ENCODE results near the gene NYAP1. TPM values are rescaled to one million over a fixed set of nuclear protein-coding genes. Genes with fewer than 3 reads are reported as not detected.

NYAP1 gene
- total RNA-seq, 1 donor from 2014 or later = 1.7 TPM

DNA sequence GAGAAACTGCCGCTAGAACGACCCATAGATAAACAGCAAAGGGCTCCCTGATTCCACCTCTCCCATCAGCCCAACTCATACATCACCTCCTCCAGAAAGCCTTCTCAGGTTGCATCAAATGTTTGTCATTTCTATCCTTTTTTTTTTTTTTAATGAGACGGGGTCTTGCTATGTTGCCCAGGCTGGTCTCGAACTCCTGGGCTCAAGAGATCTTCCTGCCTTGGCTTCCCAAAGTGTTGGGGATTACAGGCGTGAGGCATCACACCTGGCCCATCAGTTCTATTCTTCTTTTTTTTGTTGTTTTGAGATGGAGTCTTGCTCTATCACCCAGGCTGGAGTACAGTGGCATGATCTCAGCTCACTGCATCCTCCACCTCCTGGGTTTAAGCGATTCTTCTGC, 26.7 kb upstream of the NYAP1 start:
- DNase-seq = no peak

DNA sequence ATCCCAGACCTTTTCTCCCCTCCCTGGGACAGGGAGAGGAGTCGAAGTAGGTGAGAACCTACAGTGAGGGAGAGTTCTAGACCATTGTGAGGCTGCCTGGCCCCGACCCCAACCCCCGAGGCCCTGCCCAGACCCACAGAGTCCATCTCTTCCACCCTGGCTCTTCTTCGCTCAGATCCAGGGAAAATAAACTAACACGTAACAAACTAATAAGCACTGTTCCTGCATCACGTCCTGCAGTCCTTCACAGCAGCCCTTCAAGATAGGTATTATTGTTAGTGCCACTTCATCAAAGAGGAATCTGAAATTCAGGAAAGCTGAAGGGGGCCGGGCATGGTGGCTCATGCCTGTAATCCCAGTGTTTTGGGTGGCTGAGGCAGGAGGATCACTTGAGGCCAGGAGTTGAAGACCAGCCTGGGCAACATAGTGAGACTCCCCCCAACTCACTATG, 19.5 kb upstream of the NYAP1 start, which contains the start of gene SPACDR:
TSS of gene SPACDR (minus strand) at position 51 of the 451 bp plus-strand sequence. CDS start 235 bp downstream, outside the sequence.
- no peak for DNase-seq

DNA sequence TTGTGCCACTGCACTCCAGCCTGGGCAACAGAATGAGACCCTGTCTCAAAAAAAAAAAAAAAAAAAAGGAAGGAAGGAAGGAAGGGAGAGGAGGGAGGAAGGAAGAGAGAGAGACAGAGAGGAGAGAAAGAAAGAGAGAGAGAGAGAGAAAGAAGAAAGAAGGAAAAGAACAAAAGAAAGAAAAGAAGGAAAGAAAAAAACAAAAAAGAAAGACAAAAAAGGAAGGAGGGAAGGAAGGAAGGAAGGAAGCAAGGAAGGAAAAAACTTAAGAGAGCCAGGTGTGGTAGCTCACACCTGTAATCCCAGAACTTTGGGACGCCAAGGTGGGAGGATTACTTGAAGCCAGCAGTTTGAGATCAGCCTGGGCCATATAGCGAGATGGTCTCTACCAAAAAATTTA, 18.9 kb upstream of the NYAP1 start:
- DNase-seq = no peak

DNA sequence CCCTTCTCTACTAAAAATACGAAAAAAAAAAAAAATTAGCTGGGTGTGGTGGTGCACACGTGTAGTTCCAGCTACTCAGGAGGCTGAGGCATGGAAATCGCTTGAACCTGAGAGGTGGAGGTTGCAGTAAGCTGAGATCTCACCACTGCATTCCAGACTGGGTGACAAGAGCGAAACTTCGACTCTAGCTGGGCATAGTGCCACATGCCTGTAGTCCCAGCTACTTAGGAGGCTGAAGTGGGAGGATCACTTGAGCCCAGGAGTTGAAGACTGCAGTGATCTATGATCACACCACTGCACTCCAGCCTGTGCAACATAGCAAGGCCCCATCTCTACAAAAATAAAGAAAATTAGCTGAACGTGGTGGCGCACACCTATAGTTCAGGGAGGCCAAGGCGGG, 18.4 kb upstream of the NYAP1 start:
- no peak for DNase-seq

DNA sequence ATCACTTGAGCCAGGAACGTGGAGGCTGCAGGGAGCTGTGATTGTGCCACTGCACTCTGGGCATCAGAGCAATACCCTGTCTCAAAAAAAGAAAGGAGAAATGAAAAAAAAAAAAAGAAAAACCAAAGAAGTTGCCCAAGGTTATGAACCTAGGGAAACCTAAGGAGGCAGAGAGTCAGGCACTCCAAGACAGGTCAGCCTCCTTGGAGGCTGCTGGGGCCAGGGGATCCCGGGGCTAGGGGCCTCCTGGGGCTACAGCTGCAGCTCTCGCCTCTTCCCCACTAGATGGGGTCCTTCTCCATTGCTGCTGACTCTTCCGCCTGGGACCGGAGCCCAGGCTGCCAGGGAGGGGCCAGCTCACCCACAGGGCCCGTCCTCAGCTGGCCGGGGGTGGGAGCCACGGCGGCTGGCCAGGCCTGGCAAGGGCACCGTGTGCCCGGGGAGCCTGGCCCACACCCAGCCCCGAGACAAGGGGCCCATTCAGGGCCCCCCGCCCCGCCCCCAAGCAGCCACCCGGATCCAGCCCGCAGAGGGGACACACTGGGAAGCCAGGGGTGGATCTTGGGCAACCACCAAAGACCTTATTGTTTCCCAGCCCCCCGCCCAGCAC, 17.9 kb upstream of the NYAP1 start:
- peak; percentile 42 for DNase-seq

DNA sequence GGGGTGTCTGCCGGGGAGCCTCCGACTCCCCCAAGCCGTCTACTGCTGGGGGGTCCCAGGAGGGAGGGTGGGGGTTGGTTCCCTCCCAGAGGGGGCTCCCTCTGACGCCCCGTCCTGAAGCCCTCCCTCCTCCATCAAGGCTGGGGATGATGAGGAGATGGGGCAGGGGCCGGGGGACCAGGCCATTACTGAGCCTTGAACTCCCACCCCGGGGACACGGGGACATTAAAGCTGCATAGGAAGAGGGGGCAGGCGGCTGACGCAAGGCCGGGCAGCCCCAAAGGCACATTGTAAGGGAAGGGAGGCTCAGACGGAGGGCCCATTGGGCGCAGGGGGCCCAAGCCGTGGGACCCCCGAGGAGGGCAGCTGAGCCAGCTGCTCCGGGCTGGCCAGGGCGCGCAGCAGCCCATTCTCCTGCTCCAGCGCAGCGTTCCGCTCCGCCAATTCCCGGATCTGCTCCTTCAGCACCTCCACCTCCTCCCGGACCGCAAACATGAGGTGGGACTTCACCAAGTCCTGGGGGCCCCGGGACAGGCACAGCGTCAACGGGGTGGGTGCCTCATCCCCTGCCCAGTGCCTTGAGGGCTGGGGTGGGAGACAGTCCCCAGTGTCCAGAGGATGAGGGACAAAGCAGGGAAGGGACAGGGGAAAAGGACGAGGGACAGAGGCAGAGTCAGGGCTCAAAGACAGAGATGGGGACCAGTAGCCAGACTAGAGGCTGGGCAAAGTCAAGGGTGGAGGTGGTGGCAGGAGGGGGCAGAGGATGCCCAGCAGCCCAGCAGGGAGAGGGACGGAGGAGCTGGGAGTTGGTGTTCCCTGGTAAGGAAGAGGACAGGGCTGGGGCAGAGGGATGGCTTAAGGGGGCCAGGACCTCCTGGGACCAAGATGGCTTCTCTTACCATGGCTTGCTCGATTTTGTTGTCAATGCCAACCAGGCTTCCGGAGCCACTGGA, 16.8 kb upstream of the NYAP1 start:
- no peak for DNase-seq

DNA sequence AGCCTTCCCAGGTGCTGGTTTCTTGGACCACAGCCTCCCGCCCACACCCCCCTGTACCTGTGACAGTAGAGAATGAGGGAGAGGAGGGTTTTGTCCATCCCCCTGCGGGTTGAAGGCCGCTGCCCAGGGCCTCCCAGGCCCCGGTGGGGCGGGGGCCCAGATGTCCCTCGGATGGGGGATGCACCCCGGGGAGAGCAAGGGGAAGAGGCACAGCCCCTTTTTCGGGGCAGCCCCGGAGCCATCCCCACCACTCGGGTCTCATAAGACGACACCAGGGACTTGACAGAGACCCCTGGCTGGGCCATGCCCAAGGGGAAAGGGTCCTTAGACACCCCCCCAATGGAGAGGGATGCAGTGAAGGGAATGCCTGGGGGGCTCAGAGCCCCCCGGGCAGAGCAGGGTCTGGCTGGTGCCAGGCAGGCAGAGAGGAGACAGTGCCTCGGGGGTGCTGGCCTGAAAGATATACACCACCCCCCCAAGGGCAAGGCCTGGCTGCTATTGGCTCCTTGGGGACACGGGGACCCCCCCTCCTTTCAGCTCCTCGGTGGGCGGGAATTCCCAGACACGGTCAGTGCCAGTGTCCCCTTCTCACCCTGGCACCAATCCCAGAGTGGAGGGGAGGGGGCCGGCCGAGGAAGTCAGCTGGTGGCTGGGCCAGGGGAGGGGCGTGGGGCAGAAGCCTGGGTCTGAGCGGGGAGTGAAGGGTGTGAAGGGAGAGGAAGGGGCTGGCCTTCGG, 15.9 kb upstream of the NYAP1 start:
- no peak for DNase-seq

DNA sequence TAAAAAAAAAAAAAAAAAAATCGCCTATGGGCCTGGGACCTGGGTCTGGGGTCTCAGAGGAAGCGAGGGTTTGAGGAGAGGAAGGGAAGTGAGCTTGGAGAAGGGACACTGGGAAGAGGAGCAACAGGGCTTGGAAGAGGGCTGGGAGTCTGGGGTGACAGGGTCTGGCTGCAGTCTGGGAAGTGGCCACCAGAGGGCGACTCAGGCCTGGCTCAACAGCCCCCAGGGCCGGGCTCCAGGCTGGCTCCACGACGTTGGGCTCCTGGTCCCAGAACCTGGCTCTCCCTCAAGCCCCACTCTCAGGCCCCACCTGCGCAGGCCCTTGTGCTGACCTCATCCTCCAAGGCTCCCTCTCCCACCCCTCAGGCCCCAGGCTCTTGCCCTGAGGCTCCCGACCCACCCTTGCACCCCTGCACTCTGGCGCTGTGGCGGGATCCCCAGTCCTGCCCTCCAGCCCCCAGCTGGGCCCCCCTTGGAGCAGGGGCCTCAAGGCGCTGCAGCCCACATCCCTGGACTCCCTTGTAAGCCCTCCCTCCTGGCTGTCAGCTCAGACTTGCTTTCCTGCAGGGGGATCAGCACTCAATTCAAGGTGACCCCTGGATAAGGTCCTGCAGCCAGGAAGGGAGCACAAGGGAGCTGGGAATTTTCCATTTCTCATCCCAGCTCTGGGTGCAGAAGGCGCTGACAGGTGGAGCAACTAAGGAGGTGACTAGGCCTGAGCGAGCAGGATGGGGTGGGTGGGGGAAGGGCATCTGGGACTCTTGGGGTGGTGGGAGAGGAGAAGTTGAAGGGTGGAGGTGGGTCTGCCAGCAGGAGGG, 14.3 kb upstream of the NYAP1 start:
- peak; percentile 60 for DNase-seq

DNA sequence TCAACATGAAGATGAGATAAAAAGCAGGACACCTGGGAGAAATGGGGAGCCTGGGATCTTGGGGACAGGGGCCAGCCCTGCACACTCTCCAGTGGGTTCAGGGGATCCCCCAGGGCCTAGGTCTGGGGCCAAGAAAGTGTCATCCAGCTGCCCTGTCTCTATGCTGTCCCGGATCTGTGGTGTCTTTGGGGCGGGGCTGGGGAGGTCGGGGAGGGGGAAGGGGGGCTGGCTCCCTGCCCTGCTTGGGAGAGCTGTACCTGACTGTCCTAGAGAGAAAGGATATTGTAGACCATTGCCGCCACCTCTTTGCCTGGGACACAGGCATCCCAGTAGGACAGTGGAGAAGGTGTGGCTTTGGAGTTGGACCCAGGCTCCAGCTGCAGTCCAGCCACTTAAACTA, 12.7 kb upstream of the NYAP1 start:
- DNase-seq = no peak

DNA sequence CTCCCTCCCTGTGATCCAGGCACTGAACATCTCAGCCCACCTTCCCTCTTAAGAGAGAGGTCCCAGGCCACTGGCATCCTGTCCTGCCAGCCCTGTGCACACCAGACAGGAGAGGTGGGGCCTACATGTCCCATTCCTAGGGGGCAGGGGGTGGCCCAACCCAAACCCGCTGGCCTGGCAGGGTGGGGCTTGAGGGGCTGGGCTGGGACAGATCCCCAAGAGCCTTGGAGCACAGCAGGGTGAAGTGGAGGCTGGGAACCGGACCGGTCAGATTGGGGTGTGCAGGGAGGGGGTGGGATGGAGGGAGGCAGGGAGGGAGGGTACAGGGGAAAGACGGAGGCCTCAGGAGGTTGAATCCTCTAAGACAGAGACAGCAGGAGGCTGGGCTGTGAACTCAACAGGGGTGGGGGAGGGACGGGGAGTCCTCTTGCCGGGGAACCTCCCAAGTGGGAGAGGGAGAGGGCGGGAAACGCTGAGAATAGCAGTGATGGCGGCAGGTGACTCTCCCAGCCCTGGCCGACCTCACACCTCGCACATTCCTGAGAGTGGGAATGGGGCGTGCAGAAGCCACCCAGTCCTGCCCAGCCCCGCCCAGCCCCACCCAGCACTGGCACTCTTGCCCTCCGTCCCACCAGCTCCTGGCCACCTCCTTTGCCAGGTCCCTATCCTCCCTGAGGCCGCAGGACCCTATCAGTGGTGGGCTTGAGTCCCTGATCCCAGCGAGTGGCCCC, 11.4 kb upstream of the NYAP1 start:
- DNase-seq = no peak

DNA sequence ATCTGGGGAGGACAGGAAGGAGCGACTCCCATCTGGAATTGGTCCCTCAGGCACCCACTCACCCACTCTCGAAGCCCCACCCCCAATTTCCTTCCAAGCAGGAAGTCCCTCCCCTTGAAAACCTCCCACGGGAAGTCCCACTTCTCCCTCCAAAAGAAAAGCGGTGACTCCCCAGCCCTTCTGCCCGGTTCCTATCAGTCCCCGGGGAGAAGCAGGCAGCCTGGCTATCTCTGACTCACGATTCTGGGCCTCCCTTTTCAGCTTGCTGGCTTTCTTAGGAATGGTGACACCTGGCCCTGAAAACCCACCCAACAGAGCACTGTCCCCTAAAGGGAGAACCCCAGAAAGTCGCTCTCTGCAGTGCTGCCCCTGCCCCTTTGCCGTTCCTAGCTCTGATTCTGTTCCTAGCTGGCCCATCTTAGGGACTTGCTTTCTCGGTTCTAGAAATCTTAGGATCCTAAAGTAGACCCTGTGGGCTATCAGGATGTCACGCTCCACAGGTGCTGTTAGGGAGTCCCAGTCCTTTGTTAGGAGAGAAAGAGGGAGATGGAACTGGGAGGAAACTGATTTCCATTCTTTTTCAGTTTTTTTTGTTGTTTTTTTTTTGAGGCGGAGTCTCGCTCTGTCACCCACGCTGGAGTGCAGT, 10.8 kb upstream of the NYAP1 start:
- no peak for DNase-seq

DNA sequence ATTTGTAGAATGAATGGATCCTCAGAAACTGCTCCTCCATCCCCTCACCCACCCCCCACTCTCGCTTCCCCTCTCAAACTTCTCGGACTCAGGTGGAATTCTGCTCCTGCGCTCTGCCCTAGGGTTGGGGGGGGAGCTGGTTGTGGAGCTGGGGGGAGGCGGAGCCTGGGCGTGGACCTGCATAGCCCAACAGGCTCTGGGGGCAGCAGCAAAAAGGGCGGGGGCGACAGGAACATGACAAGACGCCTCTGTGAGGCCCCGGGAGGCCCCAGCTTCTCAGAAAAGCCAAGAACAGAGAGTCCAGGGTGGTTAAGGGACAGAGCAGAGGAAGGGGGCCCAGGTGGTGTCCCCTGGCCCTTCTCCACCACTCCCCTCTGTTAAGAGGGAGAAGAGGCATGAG, 8.2 kb upstream of the NYAP1 start:
- no peak for DNase-seq

DNA sequence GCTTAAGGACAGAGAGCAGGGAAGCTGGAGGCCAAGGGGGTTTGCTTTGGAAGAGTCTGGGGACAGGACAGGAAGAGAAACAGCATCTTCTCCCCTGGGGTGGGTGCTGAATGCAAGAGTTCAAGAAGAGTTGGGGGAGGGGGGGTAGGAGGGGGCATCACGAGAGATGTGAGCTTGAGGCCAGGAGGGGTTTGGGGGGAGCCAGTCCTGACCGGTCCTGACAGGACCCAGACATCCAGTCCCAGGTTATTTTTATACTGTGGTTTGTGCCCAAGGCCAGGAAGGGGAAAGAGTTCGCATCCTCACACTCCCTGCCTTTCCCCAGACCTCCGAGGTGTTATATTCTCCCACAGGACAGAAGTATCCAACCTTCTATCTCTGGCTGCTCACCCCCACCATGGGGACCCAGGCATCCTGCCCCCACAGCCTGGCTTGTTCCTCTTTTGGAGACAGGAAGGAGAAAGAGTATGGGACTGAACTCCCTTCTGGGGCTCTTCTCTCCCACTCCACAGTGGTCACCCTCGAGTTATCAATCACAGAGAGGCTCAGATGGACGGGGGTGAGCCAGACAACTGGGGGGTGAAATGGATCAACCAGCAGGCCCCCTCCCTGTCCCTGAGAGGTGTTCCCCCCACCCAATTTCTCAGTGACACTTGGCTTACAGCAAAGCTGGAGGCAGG, 7.5 kb upstream of the NYAP1 start:
- DNase-seq = no peak

DNA sequence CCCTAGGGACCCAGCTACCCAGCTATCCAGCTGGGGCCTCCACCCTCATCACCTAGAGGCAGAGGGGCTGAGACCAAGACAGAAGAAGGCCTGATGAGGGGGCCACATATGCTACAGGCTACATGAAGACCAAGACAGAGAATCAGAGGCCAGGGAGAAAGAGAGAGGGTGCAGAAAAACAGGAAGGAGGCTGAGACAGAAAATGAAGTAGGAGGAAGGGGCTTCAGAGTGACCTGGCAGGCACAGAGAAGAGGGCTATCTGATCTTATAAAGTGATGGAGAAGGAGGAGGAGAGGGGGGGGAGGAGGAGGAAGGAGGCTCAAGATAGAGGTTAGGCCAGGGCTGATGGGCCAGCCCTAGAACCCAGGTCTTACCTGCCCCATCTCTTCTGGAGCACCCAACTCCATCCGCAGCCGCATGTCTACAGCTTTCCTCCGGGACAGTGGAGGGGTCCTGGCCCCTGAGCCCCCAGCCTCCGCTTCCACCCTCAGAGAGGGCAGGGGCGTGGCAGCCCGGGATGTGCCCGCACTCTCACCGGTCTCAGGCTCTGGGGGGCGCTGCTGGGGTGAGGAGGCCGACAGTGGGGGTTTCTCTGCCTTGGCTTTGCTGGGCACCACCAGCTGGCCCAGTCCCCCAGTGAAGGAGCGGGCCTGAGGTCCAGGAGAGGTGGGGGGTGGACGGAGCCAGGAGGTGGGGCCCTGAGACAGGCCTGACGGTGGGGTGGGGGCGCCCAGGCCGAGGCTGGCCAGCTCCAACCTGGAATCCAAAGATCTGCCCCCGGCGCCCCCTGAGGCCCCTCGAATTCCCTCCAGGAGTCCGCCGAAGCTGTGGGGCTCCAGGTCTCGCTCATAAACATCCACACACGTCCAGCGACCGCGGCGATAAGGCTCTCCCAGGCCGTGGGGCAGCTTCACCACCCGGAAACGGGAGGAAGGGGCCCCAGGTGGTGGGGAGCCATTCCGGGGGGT, 6.5 kb upstream of the NYAP1 start:
- DNase-seq = no peak

DNA sequence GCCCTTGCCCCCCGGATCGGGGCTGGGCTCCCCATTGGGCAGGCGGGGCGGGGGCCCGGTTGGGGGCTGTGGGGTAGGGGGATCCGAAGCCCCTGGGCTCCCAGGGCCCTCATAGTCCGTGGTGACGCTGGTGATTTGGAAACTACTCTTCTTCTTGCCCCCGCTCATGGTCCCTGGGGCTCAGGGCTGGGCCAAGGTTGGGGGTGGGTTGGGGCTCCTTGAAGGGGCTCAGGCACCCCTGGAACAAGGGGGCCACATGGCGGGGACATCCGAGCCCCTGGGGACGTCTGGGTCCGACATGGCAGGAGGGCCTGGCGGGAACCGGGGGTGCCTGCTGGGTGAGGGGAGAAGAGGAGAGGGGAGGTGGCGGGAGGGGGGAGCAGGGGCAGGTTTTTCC, 5.9 kb upstream of the NYAP1 start:
- DNase-seq = no peak

DNA sequence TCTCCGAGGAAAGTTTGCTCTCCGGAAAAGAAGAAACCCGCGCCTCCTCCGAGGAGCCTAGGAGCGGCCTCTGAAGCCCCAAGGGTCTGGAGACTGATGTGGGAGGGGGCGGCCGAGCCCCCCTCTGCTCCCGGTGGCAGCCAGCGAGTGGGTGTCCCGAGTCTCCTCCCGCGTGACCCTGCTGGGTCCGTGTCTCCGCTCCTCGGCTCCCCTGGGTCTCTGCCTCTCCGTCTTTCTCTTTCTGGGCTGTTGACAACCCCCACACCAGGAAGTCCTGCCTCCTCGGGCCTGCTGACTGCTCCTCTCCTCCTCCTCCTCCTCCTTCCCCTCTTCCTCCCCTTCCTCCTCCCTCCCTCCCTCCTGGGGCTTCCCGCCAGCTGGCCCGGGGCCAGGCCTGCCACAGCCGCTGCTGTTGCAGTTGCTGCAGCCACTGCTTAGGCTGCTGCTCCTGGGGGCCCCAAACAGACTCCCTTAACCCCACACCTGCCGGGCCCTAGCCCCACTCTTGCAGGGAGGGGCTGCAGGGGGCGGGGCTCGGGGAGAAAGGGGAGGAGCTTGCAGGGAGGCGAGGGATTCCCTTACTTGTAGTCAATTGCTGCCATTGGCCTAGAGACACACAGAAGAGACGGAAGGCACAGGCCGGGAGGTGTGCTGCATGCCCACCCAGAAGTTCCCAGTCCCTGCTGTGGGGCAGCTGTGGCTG, 4.6 kb upstream of the NYAP1 start, which contains the start of gene TSC22D4:
TSS of gene TSC22D4 (minus strand) at position 257 of the 703 bp plus-strand sequence. CDS start 1,176 bp downstream, outside the sequence.
- DNase-seq = peak; percentile 95

DNA sequence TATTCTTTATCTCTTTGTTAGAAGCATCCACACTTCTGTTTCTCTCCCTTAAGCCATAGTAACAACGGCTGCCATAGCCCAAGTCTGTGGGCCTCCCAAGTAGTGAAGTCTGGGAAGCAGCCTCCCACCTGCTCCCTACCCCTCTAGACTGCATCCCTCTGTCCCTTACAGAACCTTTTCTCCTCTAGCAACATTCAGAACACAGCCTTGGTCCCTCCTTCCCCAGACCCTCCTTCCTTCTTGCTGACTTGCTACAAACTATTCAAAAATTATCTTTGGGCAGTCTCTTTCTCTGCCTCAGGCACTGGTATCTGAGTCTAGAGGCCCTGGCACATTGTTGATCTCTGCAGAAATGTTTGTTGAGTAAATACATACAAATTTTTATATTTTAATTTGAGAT, 2.3 kb upstream of the NYAP1 start:
- no peak for DNase-seq

DNA sequence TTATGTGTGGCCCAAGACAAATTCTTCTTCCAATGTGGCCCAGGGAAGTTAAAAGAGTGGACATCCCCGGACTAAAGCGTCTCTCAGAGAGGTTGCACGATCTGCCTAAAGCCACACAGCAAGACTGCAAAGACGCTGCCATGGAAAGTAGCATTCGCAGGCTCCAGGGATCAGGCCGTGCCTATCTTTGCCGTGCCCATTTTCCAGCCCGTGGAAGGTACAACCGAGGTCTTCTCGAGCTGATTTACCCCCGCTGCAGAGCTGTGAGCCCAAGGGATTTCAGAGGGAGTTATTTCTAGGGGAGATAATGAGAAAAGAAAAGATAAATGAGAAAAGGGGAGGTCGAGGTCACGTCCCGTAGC, 1.0 kb upstream of the NYAP1 start:
- no peak for DNase-seq
